ENCODE results near the gene FBXL13.
"Not testable (repeated sequence)": the region's sequence is repeated elsewhere in the genome, so short reads cannot be mapped to it uniquely, and the experiment has no call there.

The FBXL13 gene

GRCh38 chr7:103074519-103075336 lies at the start of gene FBXL13, which contains the start of gene ARMC10:
Gene FBXL13, minus strand, starts transcription at chr7:103074796.
Gene ARMC10, plus strand, starts transcription at chr7:103075140. Its CDS starts 133 bp downstream, at chr7:103075273.
- FAIRE-seq, result no peak

- FAIRE-seq, result no peak
Observed at GRCh38 chr7:103123529-103123928, 48.9 kb upstream of the FBXL13 start.

GRCh38 chr7:103121641-103122040 lies 47.0 kb upstream of the FBXL13 start:
- no peak for FAIRE-seq

GRCh38 chr7:103120362-103120761 lies 45.8 kb upstream of the FBXL13 start:
- FAIRE-seq, result no peak

GRCh38 chr7:103119791-103120291 lies 45.2 kb upstream of the FBXL13 start:
- no peak for FAIRE-seq

- FAIRE-seq, result no peak
Observed at GRCh38 chr7:103117465-103117864, 42.9 kb upstream of the FBXL13 start.

- no peak for FAIRE-seq
Observed at GRCh38 chr7:103116991-103117390, 42.4 kb upstream of the FBXL13 start.

- FAIRE-seq, result peak; percentile 21
Observed at GRCh38 chr7:103116511-103116910, 41.9 kb upstream of the FBXL13 start.

- no peak for FAIRE-seq
Observed at GRCh38 chr7:103115771-103116170, 41.2 kb upstream of the FBXL13 start.

- no peak for FAIRE-seq
Observed at GRCh38 chr7:103114576-103115008, 40.0 kb upstream of the FBXL13 start.

GRCh38 chr7:103113164-103113563 lies 38.6 kb upstream of the FBXL13 start:
- FAIRE-seq, result no peak

GRCh38 chr7:103106703-103107070 lies 32.1 kb upstream of the FBXL13 start:
- FAIRE-seq, result not testable (repeated sequence)

GRCh38 chr7:103106005-103106702 lies 31.6 kb upstream of the FBXL13 start:
- FAIRE-seq, result no peak

- no peak for FAIRE-seq
Observed at GRCh38 chr7:103101543-103101942, 26.9 kb upstream of the FBXL13 start.

GRCh38 chr7:103100348-103100747 lies 25.8 kb upstream of the FBXL13 start:
- no peak for FAIRE-seq

- no peak for FAIRE-seq
Observed at GRCh38 chr7:103097041-103097440, 22.4 kb upstream of the FBXL13 start.

- not testable (repeated sequence) for FAIRE-seq
Observed at GRCh38 chr7:103095558-103095957, 21.0 kb upstream of the FBXL13 start.

- FAIRE-seq, result no peak
Observed at GRCh38 chr7:103094102-103094501, 19.5 kb upstream of the FBXL13 start.

- FAIRE-seq, result no peak
Observed at GRCh38 chr7:103093429-103093828, 18.8 kb upstream of the FBXL13 start.

- FAIRE-seq, result not testable (repeated sequence)
Observed at GRCh38 chr7:103092321-103092720, 17.7 kb upstream of the FBXL13 start.

GRCh38 chr7:103083210-103083609 lies 8.6 kb upstream of the FBXL13 start:
- no peak for FAIRE-seq

GRCh38 chr7:103082497-103082896 lies 7.9 kb upstream of the FBXL13 start:
- FAIRE-seq, result no peak

GRCh38 chr7:103080923-103081322 lies 6.3 kb upstream of the FBXL13 start:
- FAIRE-seq, result no peak

- no peak for FAIRE-seq
Observed at GRCh38 chr7:103079836-103080235, 5.2 kb upstream of the FBXL13 start.
